IPS-20b (cell line): ENCODE measurements around the gene CBFA2T2.
"Not testable (repeated sequence)": the region's sequence is repeated elsewhere in the genome, so short reads cannot be mapped to it uniquely, and the experiment has no call there.

Experiments
- H3K27ac ChIP-seq: one replicate; pipeline ENCODE4 v1.5.1; 2013; ENCODE audit warnings: low read length
- H3K27me3 ChIP-seq: 2 replicates; pipeline ENCODE4 v1.6.1; 2013; ENCODE audit warnings: mild to moderate bottlenecking, low read length, inconsistent platforms; ENCODE audit not compliant: insufficient read depth
- H3K36me3 ChIP-seq: 2 replicates; pipeline ENCODE4 v1.6.1; 2013; ENCODE audit warnings: low read depth, mild to moderate bottlenecking, inconsistent platforms, low read length, moderate library complexity; ENCODE audit not compliant: insufficient read depth
- H3K4me1 ChIP-seq: 2 replicates; pipeline ENCODE4 v1.6.1; 2013; ENCODE audit warnings: mild to moderate bottlenecking, control low read depth, inconsistent platforms, low read length, moderate library complexity; ENCODE audit not compliant: insufficient read depth
- H3K4me3 ChIP-seq: 2 replicates; pipeline ENCODE4 v1.5.1; 2013; ENCODE audit warnings: mild to moderate bottlenecking, low read length, inconsistent platforms
- H3K9ac ChIP-seq: 2 replicates; pipeline ENCODE4 v1.6.1; 2013; ENCODE audit warnings: low read depth, mild to moderate bottlenecking, inconsistent platforms, low read length, moderate library complexity
- H3K9me3 ChIP-seq: 2 replicates; pipeline ENCODE4 v1.6.1; 2013; ENCODE audit warnings: mild to moderate bottlenecking, low read depth, low read length, inconsistent platforms; ENCODE audit not compliant: insufficient read depth

Gene CBFA2T2

GRCh38 chr20:33456916-33457642 lies 32.8 kb upstream of the CBFA2T2 start:
- H3K9me3 ChIP-seq, H3K36me3 ChIP-seq, H3K4me1 ChIP-seq, H3K27ac ChIP-seq, H3K4me3 ChIP-seq, H3K9ac ChIP-seq, H3K27me3 ChIP-seq: not testable (repeated sequence)

GRCh38 chr20:33459599-33459998 lies 30.3 kb upstream of the CBFA2T2 start:
- H3K27ac ChIP-seq, result no peak overlapping the region
- peaks cover 13% of the 10 kb centered on the region; the same call in 1 of the 2 replicates for H3K27me3 ChIP-seq
- no peak overlapping the region for H3K9ac ChIP-seq
- H3K4me1 ChIP-seq, result no peaks in the 10 kb centered on the region
- H3K4me3 ChIP-seq, result no peak overlapping the region
- H3K36me3 ChIP-seq, result no peaks in the 10 kb centered on the region
- H3K9me3 ChIP-seq, result no peaks in the 10 kb centered on the region

- no peak overlapping the region for H3K9ac ChIP-seq
- no peak overlapping the region for H3K27ac ChIP-seq
- H3K9me3 ChIP-seq, result no peaks in the 10 kb centered on the region
- H3K4me1 ChIP-seq, result no peaks in the 10 kb centered on the region
- peaks cover 18% of the 10 kb centered on the region; the same call in 1 of the 2 replicates for H3K27me3 ChIP-seq
- no peaks in the 10 kb centered on the region for H3K36me3 ChIP-seq
- H3K4me3 ChIP-seq, result no peak overlapping the region
These were observed 29.2 kb upstream of the CBFA2T2 start for GRCh38 chr20:33460711-33461110.

- H3K36me3 ChIP-seq, result no peaks in the 10 kb centered on the region
- no peak overlapping the region for H3K9ac ChIP-seq
- H3K9me3 ChIP-seq, result no peaks in the 10 kb centered on the region
- peaks cover 18% of the 10 kb centered on the region; the same call in 1 of the 2 replicates for H3K27me3 ChIP-seq
- no peak overlapping the region for H3K4me3 ChIP-seq
- no peaks in the 10 kb centered on the region for H3K4me1 ChIP-seq
- no peak overlapping the region for H3K27ac ChIP-seq
These were observed 26.4 kb upstream of the CBFA2T2 start for GRCh38 chr20:33463332-33464101.

GRCh38 chr20:33464759-33465158 lies 25.1 kb upstream of the CBFA2T2 start:
- not testable (repeated sequence) for H3K36me3 ChIP-seq, H3K4me1 ChIP-seq, H3K4me3 ChIP-seq, H3K9me3 ChIP-seq, H3K27ac ChIP-seq, H3K9ac ChIP-seq
- peaks cover 18% of the 10 kb centered on the region; the same call in 1 of the 2 replicates for H3K27me3 ChIP-seq

GRCh38 chr20:33465481-33466302 lies 24.2 kb upstream of the CBFA2T2 start:
- peaks cover 18% of the 10 kb centered on the region; the same call in 1 of the 2 replicates for H3K27me3 ChIP-seq
- H3K9ac ChIP-seq, result no peak overlapping the region
- no peaks in the 10 kb centered on the region for H3K9me3 ChIP-seq
- H3K4me1 ChIP-seq, result no peaks in the 10 kb centered on the region
- H3K4me3 ChIP-seq, result no peak overlapping the region
- no peak overlapping the region for H3K27ac ChIP-seq
- no peaks in the 10 kb centered on the region for H3K36me3 ChIP-seq

GRCh38 chr20:33466303-33466646 lies 23.6 kb upstream of the CBFA2T2 start:
- Histone ChIP-seq H3K9ac (no peak overlapping the region), H3K36me3 (no peaks in the 10 kb centered on the region), H3K27me3 (peaks cover 18% of the 10 kb centered on the region; the same call in 1 of the 2 replicates), H3K27ac (no peak overlapping the region), H3K4me3 (no peak overlapping the region), H3K4me1 (no peaks in the 10 kb centered on the region), H3K9me3 (no peaks in the 10 kb centered on the region)

- H3K27ac ChIP-seq, result no peak overlapping the region
- H3K4me1 ChIP-seq, result peaks cover 4% of the 10 kb centered on the region
- no peaks in the 10 kb centered on the region for H3K9me3 ChIP-seq
- H3K36me3 ChIP-seq, result no peaks in the 10 kb centered on the region
- no peak overlapping the region for H3K4me3 ChIP-seq
- no peaks in the 10 kb centered on the region for H3K27me3 ChIP-seq
- H3K9ac ChIP-seq, result no peak overlapping the region
These were observed 19.4 kb upstream of the CBFA2T2 start for GRCh38 chr20:33470457-33470856.

DNA sequence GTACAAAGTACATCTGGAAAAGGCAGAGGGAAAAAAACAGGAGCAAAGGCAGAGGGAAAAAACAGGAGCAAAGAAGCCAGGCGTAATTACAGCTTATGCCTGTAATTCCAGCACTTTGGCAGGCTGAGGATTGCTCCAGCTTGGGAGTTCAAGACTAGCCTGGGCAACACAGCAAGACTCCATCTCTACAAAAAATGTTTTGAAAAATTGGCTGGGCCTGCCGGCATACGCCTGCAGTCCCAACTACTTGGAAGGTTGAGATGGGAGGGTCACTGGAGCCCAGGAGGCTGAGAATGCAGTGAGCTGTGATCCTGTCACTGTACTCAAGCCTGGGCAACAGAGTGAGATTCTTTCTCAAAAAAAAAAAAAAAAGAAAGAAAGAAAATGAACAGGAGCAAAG lies 19.0 kb upstream of the CBFA2T2 start:
- Histone ChIP-seq H3K36me3 (no peaks in the 10 kb centered on the region), H3K27me3 (no peaks in the 10 kb centered on the region), H3K9me3 (no peaks in the 10 kb centered on the region), H3K9ac (no peak overlapping the region), H3K4me1 (peaks cover 6% of the 10 kb centered on the region), H3K27ac (no peak overlapping the region), H3K4me3 (no peak overlapping the region)

GRCh38 chr20:33472868-33473435 lies 16.9 kb upstream of the CBFA2T2 start:
- Histone ChIP-seq H3K27ac (no peak overlapping the region), H3K27me3 (no peaks in the 10 kb centered on the region), H3K9ac (no peak overlapping the region), H3K9me3 (no peaks in the 10 kb centered on the region), H3K4me1 (peaks cover 13% of the 10 kb centered on the region), H3K4me3 (no peak overlapping the region), H3K36me3 (no peaks in the 10 kb centered on the region)

DNA sequence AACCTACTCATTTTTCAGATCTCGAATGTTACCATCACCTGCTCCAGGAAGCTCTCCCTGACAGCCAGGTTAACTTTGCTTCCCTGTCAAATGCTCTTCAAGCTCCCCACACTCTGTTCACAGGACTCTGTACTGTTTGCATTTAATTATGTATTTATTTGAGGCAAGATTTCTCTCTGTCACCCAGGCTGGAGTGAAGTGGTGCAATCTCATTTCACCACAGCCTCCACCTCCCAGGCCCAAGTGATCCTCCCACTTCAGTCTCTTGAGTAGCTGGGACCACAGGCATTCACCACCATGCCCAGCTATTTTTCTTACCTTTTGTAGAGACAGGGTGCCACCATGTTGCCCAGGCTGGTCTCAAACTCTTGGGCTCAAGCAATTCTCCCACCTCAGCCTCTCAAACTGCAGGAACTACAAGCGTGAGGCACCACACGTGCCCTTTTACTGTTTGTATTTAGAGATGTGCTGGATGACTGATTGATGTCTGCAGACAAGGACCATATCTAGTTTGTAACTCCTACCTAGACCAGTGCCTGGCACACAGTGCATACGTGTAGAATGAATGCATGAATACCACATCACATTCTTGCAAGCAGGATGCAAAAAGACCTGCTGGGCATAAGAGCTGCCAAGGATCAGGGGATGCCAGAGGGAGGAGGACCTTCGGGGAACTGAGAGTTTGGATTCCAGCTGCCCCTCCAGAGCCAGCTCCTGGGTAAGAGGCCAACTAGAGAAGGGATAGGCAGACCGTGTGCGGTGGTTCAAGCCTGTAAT lies 15.6 kb upstream of the CBFA2T2 start:
- no peaks in the 10 kb centered on the region for H3K36me3 ChIP-seq
- H3K4me3 ChIP-seq, result no peak overlapping the region
- H3K27me3 ChIP-seq, result no peaks in the 10 kb centered on the region
- H3K4me1 ChIP-seq, result peaks cover 13% of the 10 kb centered on the region
- H3K9me3 ChIP-seq, result no peaks in the 10 kb centered on the region
- H3K27ac ChIP-seq, result no peak overlapping the region
- H3K9ac ChIP-seq, result no peak overlapping the region
